Hepatocyte (in vitro differentiated cells): ENCODE results near the gene ASXL1. TPM values are rescaled to one million over a fixed set of nuclear protein-coding genes. Genes with fewer than 3 reads are reported as not detected.
A peak's percentile ranks its signal among the peaks of the same experiment; 100 is the strongest.

Experiments
- DNase-seq: peaks from one replicate; pipeline ENCODE4 v3.0.0-alpha.2; 2016; ENCODE audit warnings: low spot score
- H2AFZ ChIP-seq: fragments of 200-600 bp; sonication (generic); 2 replicates; pipeline ENCODE4 v1.6.0; 2016; ENCODE audit warnings: antibody characterized with exemption, mild to moderate bottlenecking
- H3K27ac ChIP-seq: fragments of 200-600 bp; sonication (generic); 2 replicates; pipeline ENCODE4 v1.5.1; 2016; ENCODE audit warnings: mild to moderate bottlenecking
- H3K27me3 ChIP-seq: fragments of 200-600 bp; sonication (generic); 2 replicates; pipeline ENCODE4 v1.6.1; 2016
- H3K36me3 ChIP-seq: fragments of 200-600 bp; sonication (generic); replicated peaks from 2 replicates; pipeline ENCODE4 v1.5.1; 2016; ENCODE audit warnings: low read depth; ENCODE audit not compliant: insufficient read depth
- H3K4me1 ChIP-seq: fragments of 200-600 bp; sonication (generic); 2 replicates; pipeline ENCODE4 v1.5.1; 2016; ENCODE audit warnings: mild to moderate bottlenecking, moderate library complexity; ENCODE audit not compliant: insufficient read depth
- H3K4me2 ChIP-seq: fragments of 200-600 bp; sonication (generic); 2 replicates; pipeline ENCODE4 v1.6.0; 2016
- H3K4me3 ChIP-seq: fragments of 200-600 bp; sonication (generic); 2 replicates; pipeline ENCODE4 v1.5.1; 2016; ENCODE audit warnings: mild to moderate bottlenecking
- H3K79me2 ChIP-seq: fragments of 200-600 bp; sonication (generic); 2 replicates; pipeline ENCODE4 v1.6.0; 2017; ENCODE audit warnings: mild to moderate bottlenecking
- H3K9me2 ChIP-seq: fragments of 200-600 bp; sonication (generic); replicated peaks from 2 replicates; pipeline ENCODE4 v1.6.0; 2017; ENCODE audit warnings: mild to moderate bottlenecking; ENCODE audit not compliant: insufficient read depth
- H3K9me3 ChIP-seq: fragments of 200-600 bp; sonication (generic); 2 replicates; pipeline ENCODE4 v1.5.1; 2016; ENCODE audit warnings: low read depth, mild to moderate bottlenecking
- H4K20me1 ChIP-seq: fragments of 200-600 bp; sonication (generic); 2 replicates; pipeline ENCODE4 v1.6.0; 2016; ENCODE audit warnings: mild to moderate bottlenecking; ENCODE audit not compliant: insufficient read depth, poor library complexity, severe bottlenecking
- CTCF ChIP-seq: fragments of 200-600 bp; sonication (generic); IDR thresholded peaks from 2 replicates; pipeline ENCODE4 v1.5.1; 2016; ENCODE audit warnings: antibody characterized with exemption, mild to moderate bottlenecking; ENCODE audit not compliant: poor library complexity
- EZH2 ChIP-seq: fragments of 200-600 bp; sonication (generic); IDR thresholded peaks from 2 replicates; pipeline ENCODE4 v1.6.1; 2016; ENCODE audit warnings: antibody characterized with exemption, mild to moderate bottlenecking, borderline replicate concordance
- EZH2phosphoT487 ChIP-seq: fragments of 200-600 bp; sonication (generic); IDR thresholded peaks from one replicate; pipeline ENCODE4 v1.6.1; 2018; ENCODE audit warnings: antibody characterized with exemption, mild to moderate bottlenecking, low read depth, moderate library complexity; ENCODE audit not compliant: unreplicated experiment, severe bottlenecking
- WGBS: methylation state at CpG from one replicate; pipeline ENCODE4 v1.1.6; 2016; ENCODE audit warnings: low lambda C conversion rate; ENCODE audit errors: missing lambda C conversion rate; 5-methylcytosine and 5-hydroxymethylcytosine counted together
- polyA plus RNA-seq: library from polyadenylated mRNA; unstranded; fragments of >200 nt; fragmentation: Nextera tagmentation; extraction: Ambion mirVana; gene quantifications from 2 replicates; pipeline ENCODE4 v1.2.1, GENCODE V29; 2016
- total RNA-seq: library from RNA; depleted of rRNA; stranded (reverse); fragments of >200 nt; gene quantifications from 2 replicates; pipeline ENCODE4 v1.2.3, GENCODE V29; 2014

Gene ASXL1
- total and polyA plus RNA-seq, 2 experiments from 2014 or later = 82.0 to 95.6 TPM

DNA sequence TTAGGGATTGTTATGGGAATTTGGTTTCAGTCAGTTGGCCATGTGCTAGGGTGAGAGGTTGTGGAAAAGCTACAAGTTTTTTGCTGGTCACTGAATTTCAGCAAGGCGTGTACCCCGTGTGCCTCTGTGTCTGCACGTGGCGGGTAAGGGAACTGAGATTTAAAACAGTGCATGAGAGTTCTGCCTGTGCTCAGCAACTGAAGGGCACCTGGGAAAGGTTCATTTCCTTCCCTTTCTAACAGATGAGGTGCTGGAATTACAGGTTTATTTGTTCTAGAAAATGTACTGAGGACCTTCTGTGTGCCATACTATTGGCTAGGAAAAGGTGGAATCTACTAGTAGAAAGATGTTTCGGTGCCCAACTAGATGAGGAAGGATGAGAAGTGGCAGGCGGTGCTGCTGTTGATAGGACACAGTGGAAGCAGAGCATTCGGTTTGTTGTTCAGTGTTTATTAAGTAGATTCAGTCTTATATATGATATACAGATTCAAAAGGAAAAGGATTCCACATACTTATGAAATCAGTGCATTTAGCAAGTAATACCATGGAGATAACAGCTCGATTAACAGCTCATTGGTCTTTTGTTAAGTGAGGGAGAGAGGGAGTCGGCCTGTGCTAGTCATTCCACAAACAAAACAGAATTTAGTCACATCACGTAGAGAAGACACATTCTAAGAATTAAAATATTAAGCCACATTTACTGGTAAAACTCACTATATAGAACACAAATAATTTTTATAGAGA is 84.7 kb downstream of the ASXL1 start:
- H3K4me2 ChIP-seq = no peak overlapping the region
- peaks cover 52% of the 10 kb centered on the region for H3K79me2 ChIP-seq
- no peak for TF ChIP-seq EZH2phosphoT487
- TF ChIP-seq CTCF = no peak
- no peak for TF ChIP-seq EZH2
- WGBS = 76% methylated on average over 10 of the region's 10 CpGs
- DNase-seq = no peak
- H3K27me3 ChIP-seq = no peaks in the 10 kb centered on the region
- no peaks in the 10 kb centered on the region for H3K9me3 ChIP-seq
- H2AFZ ChIP-seq = no peak overlapping the region
- peaks cover 21% of the 10 kb centered on the region for H3K4me1 ChIP-seq
- no peak overlapping the region for H3K4me3 ChIP-seq
- no peaks in the 10 kb centered on the region for H3K36me3 ChIP-seq
- H3K27ac ChIP-seq = peak overlapping the region; percentile 14
- H3K9me2 ChIP-seq = no peaks in the 10 kb centered on the region
- peaks cover 11% of the 10 kb centered on the region for H4K20me1 ChIP-seq

DNA sequence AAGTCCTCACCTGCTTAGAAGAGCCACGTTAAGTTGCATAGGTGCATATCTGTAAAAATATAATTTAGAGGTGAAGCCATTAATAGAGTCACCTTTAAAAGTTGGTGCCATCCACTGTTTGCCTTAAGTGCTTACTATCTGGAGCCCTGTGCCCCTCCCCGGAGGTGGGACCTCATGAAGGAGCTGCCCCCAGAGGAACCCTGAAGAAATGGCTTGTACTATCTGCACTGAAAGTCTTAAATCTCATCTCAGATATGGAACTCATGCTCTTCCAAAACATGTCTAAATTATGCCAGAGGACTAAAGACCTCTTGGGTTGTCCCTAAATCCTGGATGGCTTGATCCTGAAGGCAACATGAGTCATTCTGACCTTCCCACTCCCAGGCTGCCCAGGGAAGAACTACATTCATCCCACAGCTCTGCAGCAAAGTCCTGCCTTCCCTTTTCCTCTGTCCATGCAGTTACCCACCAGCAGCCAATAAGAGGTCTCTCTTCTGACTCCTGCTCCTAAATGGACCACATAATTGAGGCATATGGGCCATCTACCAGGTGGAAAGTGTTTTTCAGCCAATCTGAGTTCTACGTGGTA is 85.3 kb downstream of the ASXL1 start:
- Histone ChIP-seq H3K9me2 (no peaks in the 10 kb centered on the region), H3K27ac (peak overlapping the region; percentile 14), H4K20me1 (peaks cover 11% of the 10 kb centered on the region), H3K36me3 (no peaks in the 10 kb centered on the region), H3K4me3 (no peak overlapping the region), H3K4me1 (peaks cover 21% of the 10 kb centered on the region), H3K9me3 (no peaks in the 10 kb centered on the region), H3K79me2 (peaks cover 49% of the 10 kb centered on the region), H2AFZ (no peak overlapping the region), H3K27me3 (no peaks in the 10 kb centered on the region), H3K4me2 (no peak overlapping the region)
- 86% methylated on average over 3 of the region's 3 CpGs for WGBS
- TF ChIP-seq EZH2phosphoT487 = no peak
- TF ChIP-seq CTCF = no peak
- no peak for TF ChIP-seq EZH2
- peak; percentile 26 for DNase-seq

GRCh38 chr20:32444474-32445220 is 86.5 kb downstream of the ASXL1 start:
- Histone ChIP-seq H3K27me3 (no peaks in the 10 kb centered on the region), H3K79me2 (peaks cover 44% of the 10 kb centered on the region), H3K9me3 (no peaks in the 10 kb centered on the region), H4K20me1 (peaks cover 17% of the 10 kb centered on the region), H3K4me3 (no peak overlapping the region), H3K27ac (peak overlapping the region; percentile 8), H3K4me2 (no peak overlapping the region), H3K4me1 (peaks cover 21% of the 10 kb centered on the region), H3K9me2 (no peaks in the 10 kb centered on the region), H2AFZ (no peak overlapping the region), H3K36me3 (no peaks in the 10 kb centered on the region)
- WGBS = 85% methylated on average over 7 of the region's 7 CpGs
- TF ChIP-seq EZH2phosphoT487 (no peak), CTCF (no peak), EZH2 (no peak)
- no peak for DNase-seq
